PFSK-1 (cell line): ENCODE results near the gene PRMT1.

Experiments used
- POLR2AphosphoS5 ChIP-seq: IDR thresholded peaks from 2 replicates; pipeline ENCODE4 v1.6.1; 2012; ENCODE audit warnings: low read depth, mild to moderate bottlenecking, control low read depth, low read length, moderate library complexity
- SIN3A ChIP-seq: IDR thresholded peaks from 2 replicates; pipeline ENCODE4 v1.6.1; 2012; ENCODE audit warnings: mild to moderate bottlenecking, low read length, moderate library complexity, borderline replicate concordance; ENCODE audit not compliant: insufficient read depth
- TF ChIP-seq, protein P1 (sequence below), 2 experiments: IDR thresholded peaks; 2 replicates each; pipeline versions ENCODE4 v1.6.1 to v1.8.0; 2011 to 2012; ENCODE audit warnings: low read depth in 2 of 2, low read length in 2 of 2, control low read depth in 1 of 2, inconsistent platforms in 1 of 2, mild to moderate bottlenecking in 1 of 2, moderate library complexity in 1 of 2; ENCODE audit not compliant: insufficient read depth in 1 of 2

GRCh38 chr19:49654581-49654980 is 22.5 kb upstream of the PRMT1 start:
- no peak for TF ChIP-seq SIN3A
- TF ChIP-seq, protein P1, sequence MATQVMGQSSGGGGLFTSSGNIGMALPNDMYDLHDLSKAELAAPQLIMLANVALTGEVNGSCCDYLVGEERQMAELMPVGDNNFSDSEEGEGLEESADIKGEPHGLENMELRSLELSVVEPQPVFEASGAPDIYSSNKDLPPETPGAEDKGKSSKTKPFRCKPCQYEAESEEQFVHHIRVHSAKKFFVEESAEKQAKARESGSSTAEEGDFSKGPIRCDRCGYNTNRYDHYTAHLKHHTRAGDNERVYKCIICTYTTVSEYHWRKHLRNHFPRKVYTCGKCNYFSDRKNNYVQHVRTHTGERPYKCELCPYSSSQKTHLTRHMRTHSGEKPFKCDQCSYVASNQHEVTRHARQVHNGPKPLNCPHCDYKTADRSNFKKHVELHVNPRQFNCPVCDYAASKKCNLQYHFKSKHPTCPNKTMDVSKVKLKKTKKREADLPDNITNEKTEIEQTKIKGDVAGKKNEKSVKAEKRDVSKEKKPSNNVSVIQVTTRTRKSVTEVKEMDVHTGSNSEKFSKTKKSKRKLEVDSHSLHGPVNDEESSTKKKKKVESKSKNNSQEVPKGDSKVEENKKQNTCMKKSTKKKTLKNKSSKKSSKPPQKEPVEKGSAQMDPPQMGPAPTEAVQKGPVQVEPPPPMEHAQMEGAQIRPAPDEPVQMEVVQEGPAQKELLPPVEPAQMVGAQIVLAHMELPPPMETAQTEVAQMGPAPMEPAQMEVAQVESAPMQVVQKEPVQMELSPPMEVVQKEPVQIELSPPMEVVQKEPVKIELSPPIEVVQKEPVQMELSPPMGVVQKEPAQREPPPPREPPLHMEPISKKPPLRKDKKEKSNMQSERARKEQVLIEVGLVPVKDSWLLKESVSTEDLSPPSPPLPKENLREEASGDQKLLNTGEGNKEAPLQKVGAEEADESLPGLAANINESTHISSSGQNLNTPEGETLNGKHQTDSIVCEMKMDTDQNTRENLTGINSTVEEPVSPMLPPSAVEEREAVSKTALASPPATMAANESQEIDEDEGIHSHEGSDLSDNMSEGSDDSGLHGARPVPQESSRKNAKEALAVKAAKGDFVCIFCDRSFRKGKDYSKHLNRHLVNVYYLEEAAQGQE (IDR thresholded peaks at IDR 0.05; ENCODE audit: insufficient read depth in 1 of 2, low read depth in 2 of 2, low read length in 2 of 2), result no peak
- no peak for TF ChIP-seq POLR2AphosphoS5
